HG03558 (cell line): ENCODE measurements around the gene PRPF19.
A peak's percentile ranks its signal among the peaks of the same experiment; 100 is the strongest.

ENCODE experiments used
- ATAC-seq: cut with Tn5 transposase; IDR thresholded peaks from one replicate; pipeline ENCODE4 v1.9.1; 2021; ENCODE audit warnings: moderate number of reproducible peaks; ENCODE audit not compliant: unreplicated experiment; ENCODE audit errors: extremely low read depth

Gene PRPF19

GRCh38 chr11:60852117-60852981, 54.0 kb downstream of the PRPF19 start:
- ATAC-seq = no peak

DNA sequence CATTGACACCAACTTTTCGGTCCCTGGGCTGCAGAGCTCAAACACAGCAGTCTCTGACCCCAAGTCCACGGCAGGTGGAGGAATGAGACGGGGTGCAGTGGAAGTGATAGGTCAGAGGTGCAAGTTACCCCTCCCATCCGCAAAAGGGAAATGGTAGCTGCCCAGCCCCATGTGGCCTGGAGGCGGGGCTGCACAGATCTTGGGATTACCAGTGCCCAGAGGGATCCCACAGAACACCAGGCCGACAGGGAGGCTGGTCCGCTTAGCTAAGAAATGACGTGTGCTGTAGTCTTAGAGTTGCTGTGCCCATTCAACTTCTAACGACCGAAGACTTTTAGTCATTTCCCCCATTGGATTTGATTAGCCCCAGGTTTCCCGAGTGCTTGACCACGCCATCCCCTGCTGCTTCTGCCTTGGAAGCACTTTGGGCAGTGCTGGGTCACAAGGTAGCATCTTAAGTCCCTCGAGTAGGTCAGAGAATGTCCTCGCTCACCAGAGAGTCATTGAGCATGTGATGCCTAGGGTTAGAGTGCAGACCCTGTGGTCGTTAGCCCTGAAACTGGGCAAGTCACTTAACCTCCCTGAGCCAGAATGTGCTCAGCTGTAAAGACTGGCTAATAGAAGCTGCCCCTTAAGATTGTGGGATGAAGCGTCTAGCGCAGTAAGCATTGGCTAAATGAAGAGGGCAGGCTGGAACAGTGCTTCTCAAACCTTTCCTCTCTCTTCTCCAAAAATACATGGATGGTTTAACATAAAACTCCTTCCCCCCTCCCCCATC, 54.9 kb downstream of the PRPF19 start:
- no peak for ATAC-seq

- ATAC-seq = no peak
These were observed 56.5 kb downstream of the PRPF19 start for GRCh38 chr11:60849641-60850520.

GRCh38 chr11:60848714-60849151, 57.7 kb downstream of the PRPF19 start:
- ATAC-seq = no peak

- no peak for ATAC-seq
These were observed 58.5 kb downstream of the PRPF19 start for GRCh38 chr11:60847896-60848295.

DNA sequence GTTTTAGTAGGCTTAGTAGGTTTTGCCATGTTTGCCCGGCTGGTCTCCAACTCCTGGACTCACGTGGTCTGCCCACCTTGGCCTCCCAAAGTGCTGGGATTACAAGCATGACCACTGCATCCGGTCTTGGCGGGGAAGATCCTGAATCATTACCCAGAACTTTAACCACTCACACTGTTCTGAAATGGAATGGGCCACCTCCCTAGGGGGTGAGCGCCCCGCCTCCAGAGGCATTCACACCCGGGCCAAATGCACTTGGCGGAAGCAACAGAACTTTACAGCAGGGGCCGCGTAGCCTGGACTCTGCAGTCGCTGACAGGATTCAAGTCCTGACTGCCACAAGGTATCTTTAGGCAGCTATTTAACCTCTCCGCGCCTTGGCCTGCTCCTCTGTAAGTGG, 59.1 kb downstream of the PRPF19 start:
- no peak for ATAC-seq

GRCh38 chr11:60845338-60845737, 61.0 kb downstream of the PRPF19 start:
- no peak for ATAC-seq

DNA sequence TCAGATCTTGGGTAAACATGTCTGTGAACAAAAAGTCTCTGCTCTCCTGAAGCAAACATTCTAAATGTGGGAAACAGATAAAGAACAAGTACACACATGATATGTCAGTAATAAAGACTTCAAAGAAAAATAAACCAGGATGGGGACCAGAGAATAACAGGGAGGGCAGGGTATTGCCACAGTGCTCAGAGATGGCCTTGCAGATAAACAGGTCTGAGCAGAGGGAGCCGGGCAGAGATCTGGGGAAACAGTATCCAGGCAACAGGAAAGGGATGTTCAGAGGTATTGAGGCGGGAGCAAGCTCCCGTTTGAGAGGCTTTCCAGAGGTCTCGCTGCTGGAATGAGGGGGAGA, 61.5 kb downstream of the PRPF19 start:
- no peak for ATAC-seq

GRCh38 chr11:60844045-60844869, 62.1 kb downstream of the PRPF19 start:
- ATAC-seq = no peak

GRCh38 chr11:60842668-60843600, 63.5 kb downstream of the PRPF19 start:
- ATAC-seq = no peak

- peak; percentile 50 for ATAC-seq
These were observed 64.4 kb downstream of the PRPF19 start, which contains the start of gene CCDC86 for GRCh38 chr11:60841797-60842667. TSS of gene CCDC86 (plus strand) at chr11:60842113. CDS start at chr11:60842125, 12 bp downstream.
